HG02798 (cell line): Measurements from ENCODE around the gene TSPAN18.

ENCODE experiments used
- ATAC-seq: cut with Tn5 transposase; IDR thresholded peaks from one replicate; pipeline ENCODE4 v1.9.1; 2021; ENCODE audit warnings: mild to moderate bottlenecking; ENCODE audit not compliant: unreplicated experiment, poor library complexity

The TSPAN18 gene, protein sequence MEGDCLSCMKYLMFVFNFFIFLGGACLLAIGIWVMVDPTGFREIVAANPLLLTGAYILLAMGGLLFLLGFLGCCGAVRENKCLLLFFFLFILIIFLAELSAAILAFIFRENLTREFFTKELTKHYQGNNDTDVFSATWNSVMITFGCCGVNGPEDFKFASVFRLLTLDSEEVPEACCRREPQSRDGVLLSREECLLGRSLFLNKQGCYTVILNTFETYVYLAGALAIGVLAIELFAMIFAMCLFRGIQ

DNA sequence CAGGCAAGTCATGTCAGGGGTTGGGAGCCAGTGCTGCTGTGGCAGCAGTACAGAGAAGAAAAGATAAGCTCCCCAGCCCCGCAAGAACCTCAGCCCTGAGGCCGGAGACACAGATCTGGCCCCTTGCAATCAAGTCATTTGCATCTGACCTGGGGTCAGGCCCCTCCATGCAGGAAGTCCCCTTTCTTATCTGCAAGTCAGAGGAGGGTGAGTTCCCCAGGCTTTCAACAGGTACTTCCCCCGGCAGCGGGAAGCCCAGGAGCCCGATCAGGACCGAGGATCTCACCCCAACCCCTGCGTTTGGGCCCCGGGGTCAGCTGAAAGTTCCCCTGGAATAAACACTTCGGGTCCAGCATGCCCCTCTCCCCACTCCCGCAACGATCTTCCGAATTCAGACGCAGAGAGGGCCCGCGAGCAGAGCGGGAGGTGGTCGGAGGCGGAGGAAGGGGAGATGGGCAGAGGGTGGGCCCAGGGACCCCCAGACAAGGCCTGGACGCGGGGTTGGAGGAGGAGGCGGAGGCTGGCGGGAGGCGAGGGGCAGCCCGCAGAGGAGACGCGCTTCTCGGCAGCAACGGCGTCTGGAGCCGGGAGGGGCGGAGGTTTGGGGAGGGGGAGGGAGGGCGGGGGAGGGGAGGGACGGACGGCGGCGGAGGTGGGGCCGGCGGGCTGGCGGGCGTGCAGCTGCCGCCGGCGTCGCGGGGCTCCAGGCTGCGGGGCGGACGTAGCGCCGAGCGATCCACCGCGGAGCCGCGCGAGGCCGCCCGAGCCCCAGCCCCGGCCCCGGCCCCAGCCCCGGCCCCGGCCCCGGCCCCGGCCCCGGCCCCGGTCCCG is at the start of gene TSPAN18:
Gene TSPAN18, plus strand, starts transcription at position 680 of the 831 bp plus-strand sequence. CDS start 179,455 bp downstream, outside the sequence.
- ATAC-seq: peak; percentile 68

DNA sequence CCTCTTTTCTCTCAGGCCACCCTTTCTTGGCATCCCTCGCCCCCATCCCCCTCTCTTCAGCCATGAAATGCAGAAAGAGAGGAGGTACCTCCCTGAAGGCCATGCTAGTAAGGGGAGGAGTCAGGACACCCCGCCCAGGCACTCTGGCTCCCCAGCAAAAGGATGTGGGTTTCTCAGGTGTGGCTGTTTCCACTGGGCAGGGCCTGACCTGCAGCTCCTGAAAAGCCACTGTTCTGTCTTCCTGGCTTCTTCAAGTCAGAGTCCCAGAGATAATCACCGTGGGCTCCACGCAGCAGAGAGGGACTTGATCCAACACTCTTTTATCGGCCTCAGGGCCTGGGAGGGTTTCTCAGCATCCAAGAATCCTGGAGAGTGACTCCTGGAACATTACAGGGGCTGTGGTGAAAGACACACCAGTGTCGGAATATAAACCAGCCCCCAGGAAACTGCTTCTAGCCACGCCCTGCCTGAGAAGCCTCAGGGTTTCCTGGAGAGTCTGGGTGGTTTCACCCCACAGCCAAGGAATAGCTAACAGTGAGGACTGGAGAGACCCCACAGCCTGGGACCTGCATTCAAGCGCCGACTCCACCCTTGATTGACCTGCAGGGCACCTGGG is 45.7 kb upstream of the TSPAN18 start:
- ATAC-seq: no peak

DNA sequence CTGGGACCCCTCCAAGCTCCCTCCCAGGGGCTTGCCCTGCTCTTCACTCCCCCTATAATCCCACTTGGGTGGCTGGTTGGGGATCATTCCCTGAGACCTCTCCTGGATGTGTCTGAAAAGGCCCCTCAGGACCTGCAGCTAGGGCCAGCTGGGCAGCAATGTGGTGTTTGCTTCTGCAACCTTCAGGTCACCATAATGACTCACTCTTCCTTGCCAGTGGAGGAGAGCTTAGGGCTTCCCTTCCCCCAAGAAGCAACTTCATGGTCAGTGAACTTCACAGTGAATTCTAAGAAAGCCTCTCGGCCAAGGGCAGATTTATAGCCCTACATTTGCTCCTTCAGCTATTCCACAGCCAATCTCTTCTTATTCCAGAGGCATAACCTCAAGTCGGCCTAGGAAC is 45.1 kb upstream of the TSPAN18 start:
- ATAC-seq: no peak

DNA sequence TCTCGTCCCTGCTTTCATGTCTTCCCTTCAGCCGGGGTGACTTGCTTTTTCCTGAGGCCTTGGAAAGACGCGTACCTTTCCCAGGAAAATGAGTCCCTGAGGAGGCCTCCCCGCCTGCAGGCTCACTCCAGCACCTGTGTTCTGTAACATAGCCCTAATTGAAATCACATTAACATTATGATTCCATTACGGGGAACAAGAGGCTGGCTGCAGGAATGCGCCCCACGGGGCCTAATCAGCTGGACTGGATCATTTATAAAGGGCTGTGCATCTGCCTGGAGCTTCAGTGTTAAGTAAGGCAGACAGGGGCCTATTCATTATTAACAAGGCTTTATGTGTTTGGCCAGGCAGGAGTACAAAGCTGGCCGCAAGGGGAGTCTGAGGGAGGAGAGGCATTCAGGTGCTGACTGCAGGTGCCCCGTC is 41.9 kb upstream of the TSPAN18 start:
- ATAC-seq: no peak

DNA sequence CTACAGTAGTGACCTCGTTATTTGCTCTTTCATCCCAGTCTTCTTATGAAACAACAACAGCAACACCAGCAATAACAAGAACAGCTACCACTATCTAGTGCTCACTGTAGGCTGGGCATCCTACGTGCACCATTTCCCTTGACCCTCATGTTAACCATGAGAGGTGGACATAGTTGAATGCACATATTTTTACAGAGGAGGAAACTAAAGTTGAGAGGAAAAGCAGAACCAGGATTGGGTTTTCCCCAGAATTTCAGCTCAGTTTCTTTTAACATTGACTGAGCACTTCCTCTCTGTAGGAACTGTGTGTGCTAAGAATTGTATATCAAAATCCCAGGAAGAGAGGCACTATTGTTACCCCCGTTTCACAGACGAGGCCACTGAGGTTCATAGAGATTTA is 39.4 kb upstream of the TSPAN18 start:
- no peak for ATAC-seq

DNA sequence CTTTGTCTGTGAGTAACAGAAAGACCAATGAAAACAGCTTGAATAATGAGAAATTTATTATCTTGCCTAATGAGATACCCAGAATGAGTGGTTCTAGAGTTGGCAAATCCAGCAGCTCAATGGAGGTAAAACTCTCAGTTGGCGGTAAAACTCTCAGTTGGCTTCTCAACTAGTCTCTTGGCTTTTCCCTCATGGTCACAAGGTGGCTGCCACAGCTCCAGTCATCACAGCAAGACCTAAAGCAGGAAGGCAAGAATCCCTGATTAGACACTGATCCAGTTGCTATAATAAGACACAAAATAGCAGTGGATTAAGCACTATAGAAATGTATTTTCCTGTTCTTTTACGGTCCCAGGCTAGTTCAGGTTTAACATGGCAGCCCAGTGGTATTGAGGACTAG is 37.5 kb upstream of the TSPAN18 start:
- no peak for ATAC-seq

DNA sequence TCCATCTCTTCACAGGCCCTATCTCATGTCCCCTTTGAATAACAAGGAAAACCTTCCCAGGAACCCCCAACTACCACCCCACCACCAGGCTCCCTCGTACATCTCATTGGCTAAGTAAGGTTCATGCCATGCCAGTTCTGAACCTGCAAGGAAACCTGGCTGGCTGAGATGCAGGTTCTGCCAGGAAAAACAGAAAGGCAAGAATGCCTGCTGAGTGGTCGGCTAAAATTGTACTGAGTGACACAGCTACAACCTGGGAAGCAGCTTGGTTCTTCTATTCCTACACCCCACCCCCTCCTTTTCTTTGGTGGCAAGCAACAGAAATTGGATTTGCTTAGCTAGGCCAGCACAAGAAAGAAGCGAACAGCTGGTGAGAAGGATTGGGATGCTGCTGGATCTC is 36.1 kb upstream of the TSPAN18 start:
- no peak for ATAC-seq

DNA sequence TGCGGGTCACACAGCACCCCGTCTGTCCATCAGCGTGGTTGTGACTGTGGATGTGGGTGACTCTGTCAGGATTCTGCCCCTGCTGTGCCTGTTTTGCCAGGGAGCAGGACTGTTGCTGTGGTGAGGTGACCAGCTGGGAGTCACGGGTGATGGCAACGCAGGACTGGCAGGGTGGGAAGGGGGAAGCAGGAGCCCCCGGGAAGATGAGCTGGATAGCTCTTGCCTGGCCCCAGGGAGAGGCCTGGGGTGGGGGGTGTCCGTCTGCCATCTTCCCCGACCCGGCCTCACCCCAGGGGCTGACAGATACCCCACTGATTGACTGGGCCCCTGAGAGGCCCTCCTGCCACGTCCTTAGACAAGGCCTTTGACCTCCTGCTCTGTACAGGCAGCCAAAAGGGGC is 34.3 kb upstream of the TSPAN18 start:
- no peak for ATAC-seq

DNA sequence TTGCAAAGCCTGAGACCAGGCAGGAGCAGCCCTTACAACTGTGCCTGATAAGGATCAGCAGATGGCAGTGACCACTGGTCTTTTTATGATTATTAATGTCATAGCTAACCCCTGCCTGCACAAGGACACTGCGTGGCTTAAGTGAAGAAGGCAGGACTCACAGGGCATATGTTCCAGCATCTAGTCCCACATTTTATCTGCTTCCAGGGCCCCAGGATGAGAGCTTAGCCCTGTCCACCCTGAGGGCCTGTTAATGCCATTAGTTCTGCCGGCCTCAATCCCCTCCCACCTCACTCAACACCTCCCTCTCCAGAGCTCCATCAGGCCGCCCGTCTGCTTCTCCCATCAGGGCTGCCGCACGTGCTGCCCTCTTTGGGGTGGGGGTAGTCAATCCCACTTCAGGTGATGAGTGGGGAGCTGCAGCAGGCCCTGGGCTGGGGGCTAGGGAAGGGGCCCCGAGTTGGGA is 33.1 kb upstream of the TSPAN18 start:
- no peak for ATAC-seq

DNA sequence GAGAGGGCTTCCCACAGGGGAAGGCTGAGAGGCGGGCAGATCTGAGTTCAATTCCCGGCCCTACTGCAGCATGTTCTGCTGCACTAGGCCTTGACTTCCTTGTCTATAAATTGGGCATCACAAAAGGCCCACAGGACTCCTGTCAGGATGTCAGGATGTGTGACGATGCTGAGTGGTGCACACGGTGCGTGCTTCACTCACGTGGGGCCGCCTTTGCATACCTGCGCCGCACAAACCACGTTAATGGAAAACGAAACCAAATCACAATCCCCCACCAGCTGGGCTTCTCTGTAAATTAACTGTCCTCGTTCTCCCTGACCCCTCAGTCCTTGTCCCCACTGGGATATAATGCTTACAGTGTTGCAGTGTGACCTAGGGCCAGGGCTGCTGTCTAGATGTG is 32.3 kb upstream of the TSPAN18 start:
- ATAC-seq: no peak

DNA sequence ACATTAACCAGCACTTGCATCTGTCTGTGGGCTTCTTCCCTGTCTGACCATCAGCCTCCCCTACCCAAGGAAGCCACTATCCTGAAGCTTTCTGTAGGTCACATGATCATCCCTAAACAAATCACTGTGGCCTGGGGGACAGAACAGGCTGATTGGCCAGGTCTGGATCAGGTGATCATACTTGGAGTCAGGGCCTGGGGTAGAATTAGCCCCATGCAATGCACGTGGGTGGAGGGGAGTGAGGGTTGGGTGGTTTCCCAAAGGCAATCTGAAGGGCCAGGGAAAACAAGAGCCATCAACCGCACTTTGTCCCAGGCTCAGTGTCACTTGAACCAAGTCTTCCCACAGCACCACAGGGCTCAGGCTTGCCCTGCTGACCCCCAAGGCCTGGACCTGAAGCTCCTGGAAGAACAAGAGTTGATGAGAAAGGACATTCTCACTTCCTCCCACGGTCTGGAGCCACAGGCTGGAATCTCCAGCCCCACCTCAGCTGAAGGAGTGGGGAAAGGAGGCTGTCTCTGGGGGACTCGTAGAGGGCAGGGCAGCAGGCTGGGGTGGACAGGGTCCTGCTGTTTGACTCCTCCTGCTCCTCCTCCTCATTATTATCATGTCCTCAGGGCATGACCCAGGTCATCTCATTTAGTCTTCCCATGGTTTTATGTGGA is 31.5 kb upstream of the TSPAN18 start:
- no peak for ATAC-seq

DNA sequence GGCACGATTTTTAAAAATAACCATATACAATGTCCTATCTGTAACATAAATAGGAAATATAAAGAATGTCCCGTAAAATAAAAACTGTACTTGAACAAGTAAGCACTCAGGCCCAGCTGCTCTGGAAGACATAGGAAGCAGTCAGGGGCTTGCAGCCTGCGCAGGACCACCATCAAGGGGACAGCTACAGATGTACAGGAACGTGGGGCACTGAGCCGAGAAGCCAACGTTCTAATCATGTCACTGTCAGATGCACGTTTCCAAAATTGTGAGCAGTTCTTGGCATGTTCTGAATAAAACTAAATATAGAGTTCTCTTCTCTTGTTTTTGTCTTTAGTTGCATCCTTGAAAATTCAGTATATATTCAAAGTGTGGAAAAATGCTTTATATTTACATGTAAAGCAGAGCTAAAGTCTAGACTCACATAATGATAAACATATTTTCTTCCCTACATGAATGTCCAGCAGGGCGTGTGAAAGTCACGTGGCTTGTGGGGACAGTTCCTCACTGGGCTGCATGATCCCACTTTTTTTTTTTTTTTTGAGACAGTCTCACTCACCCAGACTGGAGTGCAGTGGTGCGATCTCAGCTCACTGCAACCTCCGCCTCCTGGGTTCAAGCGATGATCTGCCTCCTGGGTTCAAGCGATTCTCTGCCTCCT is 28.4 kb upstream of the TSPAN18 start:
- ATAC-seq: no peak

DNA sequence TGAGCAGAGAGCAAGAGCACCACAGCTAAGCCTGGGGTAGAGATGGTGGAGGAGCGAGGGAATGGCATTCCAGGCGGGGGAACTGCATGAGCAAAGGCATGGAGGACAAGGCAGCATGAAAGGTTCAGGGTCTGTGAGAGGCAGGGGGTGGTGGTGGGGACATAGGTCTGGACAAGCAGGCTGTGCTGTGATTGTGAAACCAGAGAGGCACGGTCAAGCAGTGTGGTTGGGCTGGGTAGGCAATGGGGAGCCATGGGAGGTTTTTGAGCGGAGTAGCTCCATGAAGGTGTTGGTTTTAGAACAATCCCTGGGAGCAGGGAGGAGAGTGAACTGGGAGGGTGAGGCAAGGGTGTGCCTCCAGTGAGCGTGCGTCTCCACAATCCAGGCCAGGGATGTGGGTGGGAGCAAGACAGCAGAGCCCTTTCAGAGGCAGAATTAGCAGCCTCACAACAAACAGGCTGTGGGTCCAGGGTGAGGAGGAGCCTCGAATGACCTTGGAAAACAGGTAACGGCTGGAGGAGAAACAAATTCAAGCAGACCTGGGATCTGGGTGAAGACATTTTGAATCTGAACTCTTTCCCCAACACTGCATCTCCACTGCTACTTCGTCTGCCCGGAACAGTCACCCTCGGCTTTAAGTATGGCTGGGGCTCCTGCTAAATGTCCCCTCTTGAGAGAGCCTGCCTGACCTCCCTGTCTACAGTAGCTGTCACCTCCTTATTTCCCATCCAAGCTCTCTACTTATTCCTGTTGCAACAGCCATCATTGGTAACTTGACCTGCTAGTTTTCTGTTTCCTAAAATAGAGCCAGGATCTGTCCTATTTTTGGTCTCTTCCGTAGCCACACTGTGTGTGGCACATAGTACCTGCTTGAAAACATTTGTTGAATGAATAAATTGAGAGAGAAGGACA is 27.0 kb upstream of the TSPAN18 start:
- ATAC-seq: no peak

DNA sequence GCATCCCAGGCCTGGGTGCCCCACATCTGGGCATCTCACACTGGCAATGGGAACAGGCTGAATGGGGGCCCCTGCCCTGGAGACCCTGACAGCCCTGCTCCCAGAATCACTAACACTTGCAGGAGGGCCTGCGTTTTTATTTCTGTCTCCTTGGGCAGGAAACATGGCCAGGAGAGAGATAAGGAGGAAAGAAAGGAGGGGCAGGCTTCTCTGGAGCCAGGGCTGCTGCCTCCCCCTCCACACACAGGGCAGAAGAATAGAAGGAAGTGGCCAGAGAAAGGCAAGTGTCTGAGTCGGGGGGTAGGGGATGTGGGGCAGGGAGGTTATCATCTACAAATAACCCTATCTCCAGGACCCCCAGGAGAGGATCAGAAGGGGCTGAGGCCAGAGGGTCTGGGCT is 25.5 kb upstream of the TSPAN18 start:
- ATAC-seq: no peak

DNA sequence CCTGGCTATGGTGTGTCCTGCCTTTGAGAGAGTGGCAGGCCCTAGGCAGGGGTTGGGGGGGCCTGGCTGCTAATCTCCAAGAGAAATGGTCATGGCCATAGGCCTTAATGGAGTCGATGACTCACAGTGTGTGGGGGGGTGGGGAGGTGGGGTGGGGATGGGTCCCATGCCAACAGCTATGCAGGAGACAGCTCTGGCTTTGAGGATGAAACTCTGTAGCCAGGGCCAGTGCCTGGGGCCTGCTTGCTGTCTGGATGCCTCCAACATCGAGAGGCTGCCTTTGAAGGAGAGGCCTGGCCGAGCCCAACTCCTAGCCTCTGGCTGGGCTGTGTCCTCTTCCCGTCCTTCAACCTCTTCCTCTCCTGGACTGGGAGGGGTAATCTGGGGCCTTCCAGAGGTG is 23.9 kb upstream of the TSPAN18 start:
- ATAC-seq: no peak

DNA sequence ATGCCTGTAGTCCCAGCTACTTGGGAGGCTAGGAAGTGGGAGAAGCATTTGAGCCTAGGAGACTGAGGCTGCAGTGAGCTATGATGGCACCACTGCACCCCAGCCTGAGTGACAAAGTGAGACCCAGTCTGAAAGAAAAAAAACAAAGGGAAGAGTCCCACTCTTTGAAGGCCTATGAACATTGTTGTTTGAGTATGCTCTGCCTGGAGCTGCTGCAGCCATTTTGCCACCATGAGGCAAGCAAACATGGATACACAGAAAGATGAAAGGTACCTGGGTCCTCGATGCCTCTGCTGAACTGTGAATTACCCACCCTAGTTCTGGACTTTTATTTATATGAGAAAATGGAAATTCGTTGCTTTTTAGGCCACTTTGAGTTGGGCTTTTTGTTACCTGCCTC is 19.7 kb upstream of the TSPAN18 start:
- no peak for ATAC-seq

DNA sequence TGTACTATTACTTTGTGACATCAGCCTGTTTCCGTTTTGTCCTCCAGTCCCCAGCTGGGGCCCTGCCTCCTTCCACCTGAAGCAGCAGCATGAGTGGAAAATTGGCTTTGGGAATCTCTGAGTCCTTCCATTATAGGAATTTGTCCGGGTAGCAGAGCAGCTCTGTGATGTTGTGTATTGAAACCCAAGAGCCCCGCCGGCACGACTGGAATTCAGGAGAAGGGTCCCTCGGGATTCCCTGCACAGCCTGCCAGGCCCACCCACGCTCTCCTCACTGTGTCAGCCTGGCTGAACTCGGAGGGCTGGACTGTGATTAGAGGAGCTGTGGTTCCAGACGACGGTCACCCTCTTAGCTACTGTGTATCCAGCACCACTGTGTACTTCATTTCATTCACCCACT is 18.8 kb upstream of the TSPAN18 start:
- no peak for ATAC-seq

DNA sequence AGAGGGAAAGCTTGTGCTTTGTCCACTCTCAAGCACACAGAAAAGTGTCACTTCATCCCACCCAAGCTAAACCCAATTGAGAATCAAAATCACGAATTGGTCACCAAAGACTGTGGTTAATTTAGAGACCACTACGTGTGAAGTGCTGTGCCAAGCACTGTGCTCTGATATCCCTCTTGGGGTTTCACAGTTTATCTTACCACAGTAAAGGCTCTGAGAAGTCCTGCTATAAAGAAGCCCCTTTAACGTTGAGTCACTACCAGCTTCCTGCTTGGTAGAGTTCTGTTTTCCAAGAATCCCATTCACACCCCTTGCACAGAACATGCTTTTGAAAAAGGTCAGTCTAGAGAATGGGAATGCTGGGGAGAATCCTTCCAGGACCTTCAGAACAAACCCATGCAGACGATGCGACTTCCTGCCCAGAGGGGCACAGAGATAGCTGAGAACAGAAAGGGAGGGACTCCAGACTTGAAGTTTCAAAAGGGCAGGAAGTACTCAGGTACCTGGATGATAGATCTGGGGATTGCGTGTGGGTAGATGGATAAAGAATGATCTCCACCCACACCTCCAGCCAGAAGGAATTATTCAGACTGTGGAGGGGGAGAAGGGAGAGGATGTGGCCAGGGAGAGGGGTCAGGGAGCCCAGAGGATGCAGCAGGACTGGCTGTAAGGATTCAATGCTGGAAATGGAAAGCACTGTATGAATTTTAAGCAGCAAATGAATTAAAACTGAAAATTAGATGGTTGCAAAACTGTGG is 18.1 kb upstream of the TSPAN18 start:
- no peak for ATAC-seq

DNA sequence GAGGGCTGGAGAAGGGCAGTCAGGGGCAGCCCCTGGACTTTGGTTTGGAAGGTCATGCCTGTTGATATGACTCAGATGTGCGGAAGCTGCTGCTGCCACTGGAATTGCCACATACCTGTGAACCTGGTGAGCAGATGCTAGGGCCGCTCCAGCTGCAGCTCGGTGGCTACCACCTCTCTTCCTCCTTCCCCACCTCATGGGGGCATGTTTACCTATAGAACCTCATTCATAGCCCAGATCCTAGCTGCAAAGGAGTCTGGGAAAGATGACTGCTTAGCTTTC is 17.5 kb upstream of the TSPAN18 start:
- no peak for ATAC-seq
